HepG2 (cell line): ENCODE results near the gene RAB9A. TPM values are rescaled to one million over a fixed set of nuclear protein-coding genes. Genes with fewer than 3 reads are reported as not detected.

Experiments used
- ATAC-seq: fragments of 200-7000 bp; cut with Tn5 transposase; 3 replicates; pipeline ENCODE4 v1.9.1; 2020; ENCODE audit warnings: mild to moderate bottlenecking, moderate library complexity
- BruUV-seq: library from RNA; stranded (reverse); fragments of 400-500 nt; replicated peaks from 2 replicates; lab custom pipeline; 2021; lab: Mats Ljungman, UMichigan
- CTCF ChIA-PET: fragments of 300-600 bp; formaldehyde crosslinking; extraction: SDS; loops from one replicate; lab custom pipeline; 2021; ENCODE audit warnings: low total read pairs, inconsistent platforms, low intra/inter-chr PET ratio; lab: Yijun Ruan, JAX
- POLR2A ChIA-PET: fragments of 350-600 bp; sonication (Branson Sonifier 250); formaldehyde crosslinking; loops from one replicate; lab custom pipeline; 2020; ENCODE audit warnings: antibody characterized with exemption, inconsistent platforms; lab: Yijun Ruan, JAX
- DNase-seq: peaks from one replicate; pipeline ENCODE4 v3.0.0-alpha.2; 2015; ENCODE audit warnings: low spot score
- FAIRE-seq: peaks from 3 replicates; lab custom pipeline; 2011; peaks lifted over from hg19 to GRCh38; lab: Jason Lieb, UNC
- H2AFZ ChIP-seq: one replicate; pipeline ENCODE4 v1.6.1; 2011; ENCODE audit warnings: low read length, inconsistent platforms
- H3K27ac ChIP-seq: fragments of 300-600 bp; 3 replicates; pipeline ENCODE4 v1.8.0; 2011; ENCODE audit warnings: mixed run types, mild to moderate bottlenecking, mixed read lengths, low read length, inconsistent platforms; ENCODE audit not compliant: insufficient read depth; ENCODE audit errors: extremely low read length
- H3K27me3 ChIP-seq, 2 experiments: fragments of 200-600 bp in 1 of 2; 2 replicates in 1 of 2; 3 replicates in 1 of 2; pipeline versions ENCODE4 v1.6.0 to v1.8.0; 2011; ENCODE audit warnings: low read length in 2 of 2, mild to moderate bottlenecking in 2 of 2, moderate library complexity in 2 of 2, inconsistent platforms in 1 of 2; ENCODE audit not compliant: insufficient read depth in 2 of 2, control insufficient read depth in 1 of 2
- H3K36me3 ChIP-seq, 2 experiments: fragments of 200-600 bp in 1 of 2; replicated peaks in 1 of 2; 2 replicates in 1 of 2; 3 replicates in 1 of 2; pipeline versions ENCODE4 v1.5.1 to v1.8.0; 2011; ENCODE audit warnings: low read length in 2 of 2, inconsistent platforms in 1 of 2; ENCODE audit not compliant: insufficient read depth in 2 of 2, control insufficient read depth in 1 of 2
- H3K4me1 ChIP-seq: 2 replicates; pipeline ENCODE4 v1.5.1; 2012; ENCODE audit warnings: low read length, inconsistent platforms; ENCODE audit not compliant: insufficient read depth
- H3K4me2 ChIP-seq: 2 replicates; pipeline ENCODE4 v1.6.0; 2011; ENCODE audit warnings: low read depth, low read length, inconsistent platforms
- H3K4me3 ChIP-seq, 3 experiments: fragments of 200-600 bp in 1 of 3; sonication (generic), shearing (Covaris generic) in 1 of 3; replicated peaks in 1 of 3; 2 replicates each; pipeline ENCODE4 v1.5.1; 2011 to 2016; ENCODE audit warnings: low read length in 3 of 3, inconsistent platforms in 2 of 3, low read depth in 2 of 3, mild to moderate bottlenecking in 2 of 3, control low read depth in 1 of 3, mixed read lengths in 1 of 3; ENCODE audit not compliant: insufficient read depth in 1 of 3
- H3K79me2 ChIP-seq: one replicate; pipeline ENCODE4 v1.6.1; 2011; ENCODE audit warnings: low read length, inconsistent platforms; ENCODE audit not compliant: insufficient read depth
- H3K9ac ChIP-seq: 2 replicates; pipeline ENCODE4 v1.6.0; 2011; ENCODE audit warnings: mild to moderate bottlenecking, low read depth, low read length, inconsistent platforms; ENCODE audit not compliant: insufficient read depth
- H3K9me3 ChIP-seq: 2 replicates; pipeline ENCODE4 v1.5.1; 2012; ENCODE audit warnings: mild to moderate bottlenecking, low read length
- H4K20me1 ChIP-seq: 2 replicates; pipeline ENCODE4 v1.6.0; 2011; ENCODE audit warnings: inconsistent platforms, mild to moderate bottlenecking, low read length, moderate library complexity; ENCODE audit not compliant: insufficient read depth
- DPF2 ChIP-seq: sonication (generic); formaldehyde crosslinking; IDR thresholded peaks from 2 replicates; pipeline ENCODE4 v1.4.0; 2020; ENCODE audit warnings: mild to moderate bottlenecking, low read depth, missing genetic modification reagents, borderline replicate concordance
- KLF15 ChIP-seq: sonication (generic); formaldehyde crosslinking; IDR thresholded peaks from 2 replicates; pipeline ENCODE4 v1.8.1; 2023; ENCODE audit warnings: borderline replicate concordance, mild to moderate bottlenecking, inconsistent platforms, missing genetic modification reagents, mixed read lengths
- MBNL3 ChIP-seq: fragments of 250-450 bp; sonication (Bioruptor Pico); conservative IDR thresholded peaks from 2 replicates; pipeline ENCODE4 v1.8.0; 2022; ENCODE audit warnings: mild to moderate bottlenecking, inconsistent platforms
- POLR2G ChIP-seq: fragments of 200-400 bp; formaldehyde crosslinking; IDR thresholded peaks from 2 replicates; pipeline ENCODE4 v1.6.1; 2018; ENCODE audit warnings: mild to moderate bottlenecking, low read depth, low read length, moderate library complexity
- RXRA ChIP-seq: sonication (generic); formaldehyde crosslinking; IDR thresholded peaks from 2 replicates; pipeline ENCODE4 v1.5.1; 2020; ENCODE audit warnings: missing genetic modification reagents
- TOPORS ChIP-seq: sonication (generic); formaldehyde crosslinking; IDR thresholded peaks from 2 replicates; pipeline ENCODE4 v1.8.0; 2023; ENCODE audit warnings: mild to moderate bottlenecking, missing genetic modification reagents
- ZNF816 ChIP-seq: sonication (generic); formaldehyde crosslinking; IDR thresholded peaks from 2 replicates; pipeline ENCODE4 v1.8.0; 2022; ENCODE audit warnings: missing genetic modification reagents, mild to moderate bottlenecking, borderline replicate concordance
- WGBS: methylation state at CpG from one replicate; pipeline ENCODE4 v1.1.6; 2017; ENCODE audit warnings: low lambda C conversion rate; 5-methylcytosine and 5-hydroxymethylcytosine counted together
- in situ Hi-C: cut with HindIII; loops from 2 replicates; pipeline ENCODE4 v1.10.0; 2017; ENCODE audit warnings: low pct_unique_long_range_greater_than_20kb; ENCODE audit not compliant: extremely low pct_ligation_motif_present
- intact Hi-C: fragments of 100-400 bp; cut with micrococcal nuclease; formaldehyde crosslinking; loops from one replicate; pipeline ENCODE4 v1.10.0; 2022; ENCODE audit not compliant: unreplicated experiment
- polyA plus RNA-seq, 8 experiments: library from polyadenylated mRNA; depleted of rRNA in 3 of 8; stranded (reverse) in 7 of 8; unstranded in 1 of 8; fragments of >200 nt; fragmentation: Illumina TruSeq in 4 of 8; extraction: Trizol in 4 of 8; gene quantifications; 2 replicates each; pipeline versions ENCODE4 v1.2.1 to v1.2.3, GENCODE V29; 2011 to 2016; ENCODE audit warnings: low read depth in 4 of 8, missing spikeins in 1 of 8, mixed read lengths in 1 of 8; ENCODE audit not compliant: insufficient read depth in 1 of 8
- total RNA-seq, 5 experiments: library from RNA; depleted of rRNA; stranded (reverse); fragments of >200 nt; fragmentation: Illumina TruSeq; extraction: Trizol; gene quantifications; 2 replicates each; pipeline ENCODE4 v1.2.3, GENCODE V29; 2016; ENCODE audit warnings: low read depth in 1 of 5
- TF ChIP-seq, protein P1 (sequence below): IDR thresholded peaks from 2 replicates; pipeline ENCODE4 v1.6.1; 2018; ENCODE audit warnings: missing genetic modification reagents
- TF ChIP-seq, protein P2 (sequence below): sonication (generic); formaldehyde crosslinking; IDR thresholded peaks from 2 replicates; pipeline ENCODE4 v1.4.0; 2020; ENCODE audit warnings: low read depth, mild to moderate bottlenecking, missing genetic modification reagents

Gene RAB9A
- total and polyA plus RNA-seq, 2 of the 13 experiments (the other 11 are each of a cell fraction or from before 2014, with no cell fraction given): 10.5 to 23.1 TPM

DNA sequence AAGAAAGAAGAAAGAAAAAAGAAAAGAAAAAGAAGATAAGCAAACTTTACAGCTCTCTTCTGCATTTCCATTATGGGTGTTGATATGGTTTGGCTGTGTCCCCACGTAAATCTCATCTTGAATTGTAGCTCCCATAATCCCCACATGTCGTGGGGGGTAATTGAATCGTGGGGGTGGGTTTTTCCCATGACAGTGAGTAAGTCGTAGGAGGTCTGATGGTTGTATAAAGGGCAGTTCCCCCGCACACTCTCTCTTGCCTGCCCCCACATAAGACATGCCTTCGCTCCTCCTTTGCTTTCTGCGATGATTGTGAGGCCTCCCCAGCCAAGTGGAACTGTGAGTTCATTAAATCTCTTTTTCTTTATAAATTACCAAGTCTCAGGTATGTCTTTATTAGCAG lies 7.3 kb upstream of the RAB9A start:
- no peak for ATAC-seq
- no peak for FAIRE-seq
- Histone ChIP-seq H2AFZ (no peak overlapping the region), H3K9ac (no peak overlapping the region), H3K36me3 (no peaks in the 10 kb centered on the region), H3K9me3 (no peaks in the 10 kb centered on the region), H3K27ac (no peak overlapping the region), H3K4me2 (no peak overlapping the region), H3K4me3 (no peak overlapping the region), H3K27me3 (no peaks in the 10 kb centered on the region), H3K4me1 (no peaks in the 10 kb centered on the region), H4K20me1 (no peaks in the 10 kb centered on the region), H3K79me2 (no peaks in the 10 kb centered on the region)
- CTCF ChIA-PET: no interaction called here
- in situ Hi-C loops (no loop called here), intact Hi-C loops (no loop called here)
- whole genome bisulfite sequencing: 62% methylated on average over 7 of the region's 7 CpGs
- POLR2A ChIA-PET: no interaction called here
- TF ChIP-seq, protein P1, sequence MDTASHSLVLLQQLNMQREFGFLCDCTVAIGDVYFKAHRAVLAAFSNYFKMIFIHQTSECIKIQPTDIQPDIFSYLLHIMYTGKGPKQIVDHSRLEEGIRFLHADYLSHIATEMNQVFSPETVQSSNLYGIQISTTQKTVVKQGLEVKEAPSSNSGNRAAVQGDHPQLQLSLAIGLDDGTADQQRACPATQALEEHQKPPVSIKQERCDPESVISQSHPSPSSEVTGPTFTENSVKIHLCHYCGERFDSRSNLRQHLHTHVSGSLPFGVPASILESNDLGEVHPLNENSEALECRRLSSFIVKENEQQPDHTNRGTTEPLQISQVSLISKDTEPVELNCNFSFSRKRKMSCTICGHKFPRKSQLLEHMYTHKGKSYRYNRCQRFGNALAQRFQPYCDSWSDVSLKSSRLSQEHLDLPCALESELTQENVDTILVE (CRISPR knock-in tag): no peak
- TF ChIP-seq, protein P2, sequence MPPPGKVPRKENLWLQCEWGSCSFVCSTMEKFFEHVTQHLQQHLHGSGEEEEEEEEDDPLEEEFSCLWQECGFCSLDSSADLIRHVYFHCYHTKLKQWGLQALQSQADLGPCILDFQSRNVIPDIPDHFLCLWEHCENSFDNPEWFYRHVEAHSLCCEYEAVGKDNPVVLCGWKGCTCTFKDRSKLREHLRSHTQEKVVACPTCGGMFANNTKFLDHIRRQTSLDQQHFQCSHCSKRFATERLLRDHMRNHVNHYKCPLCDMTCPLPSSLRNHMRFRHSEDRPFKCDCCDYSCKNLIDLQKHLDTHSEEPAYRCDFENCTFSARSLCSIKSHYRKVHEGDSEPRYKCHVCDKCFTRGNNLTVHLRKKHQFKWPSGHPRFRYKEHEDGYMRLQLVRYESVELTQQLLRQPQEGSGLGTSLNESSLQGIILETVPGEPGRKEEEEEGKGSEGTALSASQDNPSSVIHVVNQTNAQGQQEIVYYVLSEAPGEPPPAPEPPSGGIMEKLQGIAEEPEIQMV (CRISPR knock-in tag): no peak
- DNase-seq: no peak
- BruUV-seq: no TSS peak

DNA sequence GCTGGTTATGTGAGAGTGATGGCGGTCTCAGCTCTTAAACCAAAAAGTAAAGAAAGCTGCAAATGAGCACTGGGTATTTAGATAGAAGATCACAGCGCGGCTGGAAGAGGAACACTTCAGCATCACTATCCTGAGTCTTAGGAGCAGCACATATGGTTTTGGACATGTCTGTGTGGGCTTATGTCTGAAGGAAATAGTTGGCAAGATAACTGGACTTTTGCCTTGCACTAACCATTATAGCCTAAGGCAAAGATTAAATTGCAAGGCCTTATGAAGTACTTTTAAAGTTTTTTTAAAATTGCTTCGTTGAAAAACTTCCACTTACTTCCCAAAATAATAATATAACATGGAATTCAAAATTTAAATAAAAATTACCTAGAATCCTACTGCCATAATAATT lies 4.6 kb upstream of the RAB9A start:
- CTCF ChIA-PET: no interaction called here
- H3K9ac ChIP-seq: no peak overlapping the region
- BruUV-seq: no TSS peak
- no peaks in the 10 kb centered on the region for H3K9me3 ChIP-seq
- no peaks in the 10 kb centered on the region for H3K36me3 ChIP-seq
- FAIRE-seq (no peak), DNase-seq (no peak), ATAC-seq (no peak)
- H3K4me3 ChIP-seq: no peak overlapping the region
- no peaks in the 10 kb centered on the region; the same call in 1 of the 2 replicates for H3K4me1 ChIP-seq
- H3K27me3 ChIP-seq: no peaks in the 10 kb centered on the region
- in situ Hi-C loops (no loop called here), intact Hi-C loops (no loop called here)
- no peaks in the 10 kb centered on the region for H4K20me1 ChIP-seq
- TF ChIP-seq MBNL3 (no peak), ZNF816 (CRISPR knock-in tag) (no peak), RXRA (CRISPR knock-in tag) (no peak), POLR2G (no peak), TOPORS (no peak), DPF2 (CRISPR knock-in tag) (no peak), KLF15 (no peak)
- peaks cover 1% of the 10 kb centered on the region for H3K79me2 ChIP-seq
- 50% methylated on average over 4 of the region's 4 CpGs for WGBS
- H3K27ac ChIP-seq: no peak overlapping the region
- H3K4me2 ChIP-seq: no peak overlapping the region
- H2AFZ ChIP-seq: no peak overlapping the region
- POLR2A ChIA-PET: no interaction called here
